ENCODE data around the gene OR14I1. TPM values are rescaled to one million over a fixed set of nuclear protein-coding genes. Genes with fewer than 3 reads are reported as not detected.
"Not testable (repeated sequence)": the region's sequence is repeated elsewhere in the genome, so short reads cannot be mapped to it uniquely, and the experiment has no call there.

OR14I1 gene
- total RNA-seq, 1 donor from 2014 or later, result not detected

GRCh38 chr1:248688527-248689298 is 13.9 kb downstream of the OR14I1 start:
- DNase-seq (ENCODE audit: low spot score), result no peak

- DNase-seq (ENCODE audit: low spot score), result no peak
Observed at GRCh38 chr1:248686815-248687214, 15.8 kb downstream of the OR14I1 start.

- no peak for DNase-seq (ENCODE audit: low spot score)
Observed at GRCh38 chr1:248681651-248682050, 20.9 kb downstream of the OR14I1 start.

GRCh38 chr1:248670003-248670402 is 32.6 kb downstream of the OR14I1 start:
- DNase-seq (ENCODE audit: low spot score), result no peak

GRCh38 chr1:248663453-248664328 is 38.9 kb downstream of the OR14I1 start:
- not testable (repeated sequence) for DNase-seq (ENCODE audit: low spot score)

- not testable (repeated sequence) for DNase-seq (ENCODE audit: low spot score)
Observed at GRCh38 chr1:248656797-248657196, 45.8 kb downstream of the OR14I1 start.

- DNase-seq (ENCODE audit: low spot score), result not testable (repeated sequence)
Observed at GRCh38 chr1:248655354-248655753, 47.2 kb downstream of the OR14I1 start, which contains the start of gene OR2T27. TSS of gene OR2T27 (minus strand) at chr1:248655528. CDS start at chr1:248650884, 4,644 bp downstream.

Other genes starting within 250 kb of the OR14I1 start
- gene OR2T3, start 229.4 kb downstream of the OR14I1 start, total RNA-seq, result not detected
- not detected for gene OR2T5, start 214.2 kb downstream of the OR14I1 start, total RNA-seq
- gene OR2G6, start 194.7 kb downstream of the OR14I1 start, total RNA-seq, result not detected
- not detected for gene OR2T29, start 140.0 kb downstream of the OR14I1 start, total RNA-seq
- gene OR2T34, start 128.0 kb downstream of the OR14I1 start, total RNA-seq, result not detected
- gene OR2T10, start 105.1 kb downstream of the OR14I1 start, total RNA-seq, result not detected
- gene OR2T11, start 67.7 kb downstream of the OR14I1 start, total RNA-seq, result not detected
- not detected for gene OR2T35, start 57.5 kb downstream of the OR14I1 start, total RNA-seq
- gene OR2T27, start 47.2 kb downstream of the OR14I1 start, total RNA-seq, result not detected
- not detected for gene LYPD8, start 53.0 kb upstream of the OR14I1 start, total RNA-seq
- gene SH3BP5L, start 123.1 kb upstream of the OR14I1 start, total RNA-seq, result 15.9 TPM
- gene ZNF672, start 135.5 kb upstream of the OR14I1 start, total RNA-seq, result 18.6 TPM
- 18.4 TPM for gene ZNF692, start 156.3 kb upstream of the OR14I1 start, total RNA-seq
- gene PGBD2, start 203.5 kb upstream of the OR14I1 start, total RNA-seq, result 2.9 TPM

All from mesenteric fat pad (tissue), 1 donor.